ENCODE data around the gene ZNF410.

ZNF410 gene

DNA sequence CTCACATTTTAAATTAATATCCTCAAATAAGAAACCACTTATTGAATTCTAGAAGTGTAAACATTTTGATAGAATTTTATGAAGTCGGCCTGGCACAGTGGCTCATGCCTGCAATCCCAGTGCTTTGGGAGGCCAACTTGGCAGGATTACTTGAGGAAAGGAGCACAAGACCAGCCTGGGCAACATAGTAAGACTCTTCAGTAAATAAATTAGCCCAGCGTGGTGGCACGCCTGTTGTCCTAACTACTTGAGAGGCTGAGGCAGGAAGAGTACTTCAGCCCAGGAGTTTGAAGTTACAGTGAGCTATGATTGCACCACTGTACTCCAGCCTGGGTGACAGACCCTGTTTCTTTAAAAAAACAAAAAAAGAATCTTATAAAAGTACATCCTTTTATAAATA, 8.9 kb upstream of the ZNF410 start:
- no peak overlapping the region for H2BK120ac ChIP-seq (ENCODE audit: low read depth, low read length)
- H2BK15ac ChIP-seq (ENCODE audit: low read length), result no peak overlapping the region
- no peak overlapping the region for H4K8ac ChIP-seq (ENCODE audit: low read depth, low read length)
- H3K23ac ChIP-seq (ENCODE audit: low read depth, low read length, poor library complexity), result no peak overlapping the region
- no peaks in the 10 kb centered on the region for H3K9me3 ChIP-seq (replicated peaks in 1 of 2; ENCODE audit: control insufficient read depth in 2 of 2, insufficient read depth in 1 of 2, low read depth in 1 of 2, low read length in 2 of 2)
- WGBS, 2 donors (ENCODE audit: extremely low coverage in 2 of 2, insufficient read length in 2 of 2, insufficient replicate concordance in 1 of 2), result no CpG with 5 or more reads among the region's 3 CpGs
- H3K36me3 ChIP-seq (replicated peaks in 1 of 2; ENCODE audit: control insufficient read depth in 2 of 2, insufficient read depth in 2 of 2, low read length in 2 of 2), result peaks cover 1 to 5% of the 10 kb centered on the region in 2 donors
- H3K18ac ChIP-seq (ENCODE audit: low read length), result no peak overlapping the region
- H3K27ac ChIP-seq (replicated peaks; ENCODE audit: low read length), result no peak overlapping the region
- H3K9ac ChIP-seq (ENCODE audit: low read depth, low read length, poor library complexity), result no peak overlapping the region
- H3K27me3 ChIP-seq (ENCODE audit: control insufficient read depth in 3 of 3, insufficient read depth in 3 of 3, low read depth in 1 of 3, low read length in 3 of 3), result no peaks in the 10 kb centered on the region
- H2BK12ac ChIP-seq (ENCODE audit: low read length), result no peak overlapping the region
- H3K4ac ChIP-seq (ENCODE audit: low read length), result no peak overlapping the region
- H3K4me2 ChIP-seq (ENCODE audit: insufficient read depth, low read length, poor library complexity, severe bottlenecking), result no peak overlapping the region
- no peak overlapping the region for H2AK5ac ChIP-seq (ENCODE audit: low read depth, low read length)
- no peak overlapping the region for H3K4me3 ChIP-seq (ENCODE audit: low read length in 2 of 2)
- no peak overlapping the region for H4K91ac ChIP-seq (ENCODE audit: low read depth, low read length, poor library complexity)
- no peak overlapping the region for H3K14ac ChIP-seq (ENCODE audit: low read length)
- DNase-seq (ENCODE audit: low spot score), result no peak
- no peak overlapping the region for H2AFZ ChIP-seq (ENCODE audit: low read length)
- H3K4me1 ChIP-seq (ENCODE audit: control insufficient read depth in 2 of 2, insufficient read depth in 1 of 2, low read depth in 1 of 2, low read length in 2 of 2), result no peaks in the 10 kb centered on the region
- no peak overlapping the region for H2BK5ac ChIP-seq (ENCODE audit: low read length)
- H3K79me1 ChIP-seq (ENCODE audit: low read depth, low read length), result no peaks in the 10 kb centered on the region

DNA sequence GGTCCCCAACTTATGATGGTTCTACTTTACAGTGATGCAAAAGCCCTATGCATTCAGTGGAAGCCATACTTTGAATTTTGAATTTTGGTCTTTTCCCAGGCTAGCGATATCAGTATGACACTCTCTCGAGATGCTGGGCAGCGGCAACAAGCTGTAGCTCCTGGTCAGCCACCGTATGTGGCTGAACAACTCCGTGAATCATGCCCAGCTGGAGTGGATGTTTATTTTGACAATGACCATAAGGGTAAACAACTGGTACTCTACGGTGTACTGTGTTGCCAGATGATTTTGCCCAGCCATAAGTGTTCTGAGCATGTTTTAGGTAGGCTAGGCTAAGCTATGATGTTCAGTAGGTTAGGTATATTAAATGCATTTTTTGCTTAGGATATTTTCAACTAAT, 8.2 kb upstream of the ZNF410 start:
- Histone ChIP-seq H3K79me1 (ENCODE audit: low read depth, low read length) (no peaks in the 10 kb centered on the region), H2BK5ac (ENCODE audit: low read length) (no peak overlapping the region), H3K9ac (ENCODE audit: low read depth, low read length, poor library complexity) (no peak overlapping the region), H3K14ac (ENCODE audit: low read length) (no peak overlapping the region), H2AK5ac (ENCODE audit: low read depth, low read length) (no peak overlapping the region), H2BK15ac (ENCODE audit: low read length) (no peak overlapping the region), H2BK12ac (ENCODE audit: low read length) (no peak overlapping the region), H3K18ac (ENCODE audit: low read length) (no peak overlapping the region), H3K27me3 (ENCODE audit: control insufficient read depth in 3 of 3, insufficient read depth in 3 of 3, low read depth in 1 of 3, low read length in 3 of 3) (no peaks in the 10 kb centered on the region), H3K23ac (ENCODE audit: low read depth, low read length, poor library complexity) (no peak overlapping the region), H3K9me3 (replicated peaks in 1 of 2; ENCODE audit: control insufficient read depth in 2 of 2, insufficient read depth in 1 of 2, low read depth in 1 of 2, low read length in 2 of 2) (no peaks in the 10 kb centered on the region), H4K8ac (ENCODE audit: low read depth, low read length) (no peak overlapping the region), H3K27ac (replicated peaks; ENCODE audit: low read length) (no peak overlapping the region), H3K4ac (ENCODE audit: low read length) (no peak overlapping the region), H3K4me2 (ENCODE audit: insufficient read depth, low read length, poor library complexity, severe bottlenecking) (no peak overlapping the region), H2AFZ (ENCODE audit: low read length) (no peak overlapping the region), H4K91ac (ENCODE audit: low read depth, low read length, poor library complexity) (no peak overlapping the region), H3K36me3 (replicated peaks in 1 of 2; ENCODE audit: control insufficient read depth in 2 of 2, insufficient read depth in 2 of 2, low read length in 2 of 2) (peaks cover 1 to 5% of the 10 kb centered on the region in 2 donors), H2BK120ac (ENCODE audit: low read depth, low read length) (no peak overlapping the region), H3K4me3 (ENCODE audit: low read length in 2 of 2) (peak overlapping the region in 1 of 2 donors; percentile 55), H3K4me1 (ENCODE audit: control insufficient read depth in 2 of 2, insufficient read depth in 1 of 2, low read depth in 1 of 2, low read length in 2 of 2) (no peaks in the 10 kb centered on the region)
- DNase-seq (ENCODE audit: low spot score), result no peak
- WGBS, 2 donors (ENCODE audit: extremely low coverage in 2 of 2, insufficient read length in 2 of 2, insufficient replicate concordance in 1 of 2), result no CpG with 5 or more reads among the region's 6 CpGs

DNA sequence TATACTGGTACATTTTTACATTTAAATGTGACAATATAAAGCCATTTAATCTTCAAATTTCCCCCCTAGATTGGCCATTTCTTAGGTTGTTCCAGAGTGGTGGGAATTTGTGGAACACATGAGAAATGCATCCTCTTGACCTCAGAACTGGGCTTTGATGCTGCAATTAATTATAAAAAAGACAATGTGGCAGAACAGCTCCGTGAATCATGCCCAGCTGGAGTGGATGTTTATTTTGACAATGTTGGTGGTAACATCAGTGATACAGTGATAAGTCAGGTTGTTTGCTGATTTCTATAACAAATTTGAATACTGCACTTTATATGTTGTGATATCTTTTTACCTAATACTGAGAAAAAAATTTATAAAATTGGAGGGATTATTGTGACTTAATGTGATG, 7.6 kb upstream of the ZNF410 start:
- Histone ChIP-seq H2AFZ (ENCODE audit: low read length) (no peak overlapping the region), H3K27me3 (ENCODE audit: control insufficient read depth in 3 of 3, insufficient read depth in 3 of 3, low read depth in 1 of 3, low read length in 3 of 3) (no peaks in the 10 kb centered on the region), H3K4ac (ENCODE audit: low read length) (no peak overlapping the region), H3K14ac (ENCODE audit: low read length) (no peak overlapping the region), H2BK15ac (ENCODE audit: low read length) (no peak overlapping the region), H2BK120ac (ENCODE audit: low read depth, low read length) (no peak overlapping the region), H3K9ac (ENCODE audit: low read depth, low read length, poor library complexity) (no peak overlapping the region), H2BK12ac (ENCODE audit: low read length) (no peak overlapping the region), H3K18ac (ENCODE audit: low read length) (no peak overlapping the region), H2BK5ac (ENCODE audit: low read length) (no peak overlapping the region), H3K27ac (replicated peaks; ENCODE audit: low read length) (no peak overlapping the region), H3K9me3 (replicated peaks in 1 of 2; ENCODE audit: control insufficient read depth in 2 of 2, insufficient read depth in 1 of 2, low read depth in 1 of 2, low read length in 2 of 2) (no peaks in the 10 kb centered on the region), H3K79me1 (ENCODE audit: low read depth, low read length) (no peaks in the 10 kb centered on the region), H4K91ac (ENCODE audit: low read depth, low read length, poor library complexity) (no peak overlapping the region), H3K36me3 (replicated peaks in 1 of 2; ENCODE audit: control insufficient read depth in 2 of 2, insufficient read depth in 2 of 2, low read length in 2 of 2) (peaks cover 1 to 5% of the 10 kb centered on the region in 2 donors), H3K4me2 (ENCODE audit: insufficient read depth, low read length, poor library complexity, severe bottlenecking) (no peak overlapping the region), H3K23ac (ENCODE audit: low read depth, low read length, poor library complexity) (no peak overlapping the region), H3K4me1 (ENCODE audit: control insufficient read depth in 2 of 2, insufficient read depth in 1 of 2, low read depth in 1 of 2, low read length in 2 of 2) (no peaks in the 10 kb centered on the region), H4K8ac (ENCODE audit: low read depth, low read length) (no peak overlapping the region), H2AK5ac (ENCODE audit: low read depth, low read length) (no peak overlapping the region), H3K4me3 (ENCODE audit: low read length in 2 of 2) (no peak overlapping the region)
- no peak for DNase-seq (ENCODE audit: low spot score)
- WGBS, 2 donors (ENCODE audit: extremely low coverage in 2 of 2, insufficient read length in 2 of 2, insufficient replicate concordance in 1 of 2), result no CpG with 5 or more reads among the region's 1 CpG

DNA sequence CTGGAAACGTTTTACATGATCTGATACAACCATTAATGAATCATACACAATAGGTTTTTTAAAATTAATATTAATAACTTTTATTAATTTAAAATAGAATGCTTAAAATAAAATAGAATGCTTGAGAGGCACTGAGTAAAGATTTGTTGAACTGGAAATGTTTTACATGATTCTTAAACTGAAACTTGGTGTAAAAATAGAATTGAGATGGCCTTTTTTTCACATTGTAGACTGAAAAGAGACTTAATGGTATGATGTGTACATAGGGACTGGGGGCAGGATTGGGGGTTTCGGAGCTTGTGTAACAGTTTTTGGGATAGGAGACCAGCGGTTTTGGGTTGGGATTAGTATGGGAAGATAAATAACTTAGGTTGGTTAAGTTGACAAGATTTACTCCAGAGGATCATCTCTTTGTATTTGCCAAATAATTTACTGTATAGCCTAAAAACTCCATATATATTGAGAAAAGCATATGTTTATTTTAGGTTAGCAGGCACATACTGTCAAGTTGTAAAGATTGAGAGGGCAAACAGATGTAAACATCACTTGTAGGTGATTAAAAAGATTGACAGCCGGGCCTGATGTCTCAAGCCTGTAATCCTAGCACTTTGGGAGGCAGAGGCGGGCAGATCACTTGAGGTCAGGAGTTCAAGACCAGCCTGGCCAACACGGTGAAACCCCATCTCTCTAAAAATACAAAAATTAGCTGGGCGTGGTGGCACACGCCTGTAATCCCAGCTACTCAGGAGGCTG, 2.0 kb upstream of the ZNF410 start:
- WGBS, 2 donors (ENCODE audit: extremely low coverage in 2 of 2, insufficient read length in 2 of 2, insufficient replicate concordance in 1 of 2), result no CpG with 5 or more reads among the region's 8 CpGs
- H2AK5ac ChIP-seq (ENCODE audit: low read depth, low read length), result no peak overlapping the region
- DNase-seq (ENCODE audit: low spot score), result no peak
- H3K9ac ChIP-seq (ENCODE audit: low read depth, low read length, poor library complexity), result no peak overlapping the region
- peaks cover 0 to 6% of the 10 kb centered on the region in 2 donors for H3K36me3 ChIP-seq (replicated peaks in 1 of 2; ENCODE audit: control insufficient read depth in 2 of 2, insufficient read depth in 2 of 2, low read length in 2 of 2)
- no peak overlapping the region for H2AFZ ChIP-seq (ENCODE audit: low read length)
- no peaks in the 10 kb centered on the region for H3K79me1 ChIP-seq (ENCODE audit: low read depth, low read length)
- H2BK15ac ChIP-seq (ENCODE audit: low read length), result no peak overlapping the region
- no peak overlapping the region for H3K4ac ChIP-seq (ENCODE audit: low read length)
- H3K9me3 ChIP-seq (replicated peaks in 1 of 2; ENCODE audit: control insufficient read depth in 2 of 2, insufficient read depth in 1 of 2, low read depth in 1 of 2, low read length in 2 of 2), result no peaks in the 10 kb centered on the region
- H3K27ac ChIP-seq (replicated peaks; ENCODE audit: low read length), result no peak overlapping the region
- no peak overlapping the region for H4K91ac ChIP-seq (ENCODE audit: low read depth, low read length, poor library complexity)
- peaks cover 0 to 12% of the 10 kb centered on the region in 2 donors for H3K4me1 ChIP-seq (ENCODE audit: control insufficient read depth in 2 of 2, insufficient read depth in 1 of 2, low read depth in 1 of 2, low read length in 2 of 2)
- H4K8ac ChIP-seq (ENCODE audit: low read depth, low read length), result no peak overlapping the region
- H3K23ac ChIP-seq (ENCODE audit: low read depth, low read length, poor library complexity), result no peak overlapping the region
- H3K4me2 ChIP-seq (ENCODE audit: insufficient read depth, low read length, poor library complexity, severe bottlenecking), result no peak overlapping the region
- no peak overlapping the region for H2BK5ac ChIP-seq (ENCODE audit: low read length)
- H3K18ac ChIP-seq (ENCODE audit: low read length), result no peak overlapping the region
- no peak overlapping the region for H2BK12ac ChIP-seq (ENCODE audit: low read length)
- no peak overlapping the region for H2BK120ac ChIP-seq (ENCODE audit: low read depth, low read length)
- H3K14ac ChIP-seq (ENCODE audit: low read length), result no peak overlapping the region
- H3K27me3 ChIP-seq (ENCODE audit: control insufficient read depth in 3 of 3, insufficient read depth in 3 of 3, low read depth in 1 of 3, low read length in 3 of 3), result no peaks in the 10 kb centered on the region
- H3K4me3 ChIP-seq (ENCODE audit: low read length in 2 of 2), result no peak overlapping the region
